ENCODE results near the gene NCF4. TPM values are rescaled to one million over a fixed set of nuclear protein-coding genes. Genes with fewer than 3 reads are reported as not detected.

NCF4 gene
- total RNA-seq (2013) = 185 TPM
- polyA plus RNA-seq (100 to 1,000 TPM; 206 to 249 (median 209) TPM), polyA minus RNA-seq (107 and 167 TPM in 2 replicates), total RNA-seq (18.2 to 90.7 (median 66.3) reads per million in 11 experiments)

DNA sequence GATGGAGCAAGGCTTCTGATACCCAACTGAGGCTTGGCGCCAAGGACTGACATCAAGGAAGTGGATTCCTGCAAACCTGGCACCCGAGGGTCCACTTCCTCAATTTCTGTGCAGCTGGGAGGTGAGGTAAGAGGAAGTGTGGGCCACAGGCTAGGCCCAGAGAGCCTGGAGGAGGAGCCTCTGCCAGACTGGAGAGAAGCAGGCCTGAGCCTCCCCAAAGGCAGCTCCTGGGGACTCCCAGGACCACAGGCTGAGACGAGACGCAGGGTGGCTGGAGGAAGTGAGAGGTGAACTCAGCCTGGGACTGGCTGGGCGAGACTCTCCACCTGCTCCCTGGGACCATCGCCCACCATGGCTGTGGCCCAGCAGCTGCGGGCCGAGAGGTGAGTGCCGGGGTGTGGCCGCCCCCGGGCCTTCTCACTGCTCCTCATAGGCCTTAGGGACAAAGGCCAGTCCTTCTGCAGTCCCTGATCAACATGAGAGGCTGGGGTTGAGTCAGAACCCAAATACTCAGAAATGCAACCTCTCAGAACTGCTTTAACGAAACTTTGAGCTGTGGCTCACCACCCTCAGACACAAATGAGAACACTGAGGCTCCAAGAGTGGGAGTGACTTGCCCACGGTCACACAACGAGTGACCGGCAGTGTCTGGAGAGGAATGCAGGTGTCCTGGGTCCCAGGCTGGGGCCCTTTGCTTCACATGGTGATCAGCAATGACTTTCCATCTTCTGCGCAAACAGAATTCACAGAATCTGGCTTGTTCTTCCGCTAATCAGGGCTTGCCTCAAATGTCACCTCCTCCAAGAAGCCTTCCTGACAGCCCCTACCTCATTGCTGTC, at the start of gene NCF4:
Gene NCF4 (plus strand): TSS at position 186 of the 839 bp plus-strand sequence. CDS start 166 bp downstream, at position 352.
- Mint-ChIP-seq H3K27ac (peak within 1 kb of the TSS; percentile 85 to 95 (median 90)), H3K9me3 (peaks cover 0 to 2% (median 0%) of the 10 kb centered on the region in 7 donors), H3K4me3 (peak within 1 kb of the TSS; percentile 72 to 87), H3K36me3 (peaks cover 24 to 26% of the 10 kb centered on the region in 2 donors), H3K27me3 (ENCODE audit: low read depth in 3 of 3) (peaks cover 0 to 6% (median 0%) of the 10 kb centered on the region in 3 donors), H3K4me1 (peaks cover 94% of the 10 kb centered on the region)
- peak within 1 kb of the TSS; percentile 86 for H3K9ac ChIP-seq (ENCODE audit: insufficient read depth, low read length, poor library complexity, severe bottlenecking)
- peaks cover 86 to 91% of the 10 kb centered on the region in 2 donors for H3K4me1 ChIP-seq (ENCODE audit: control insufficient read depth in 1 of 2, insufficient read depth in 2 of 2, low read length in 2 of 2)
- H3K36me3 ChIP-seq (replicated peaks in 1 of 2; ENCODE audit: control insufficient read depth in 1 of 2, insufficient read depth in 2 of 2, low read length in 2 of 2) = peaks cover 13 to 21% of the 10 kb centered on the region in 2 donors
- H3K27ac ChIP-seq (ENCODE audit: low read depth in 1 of 2, low read length in 2 of 2) = peak within 1 kb of the TSS; percentile 90 to 93
- intact Hi-C loops (cut with micrococcal nuclease) = loop anchor here in 1 of 2 donors (5.0 kb wide), 1 partner anchor 51 kb away; the partner anchor contains the start of gene CSF2RB
- H3K4me3 ChIP-seq (replicated peaks in 1 of 3; ENCODE audit: low read depth in 2 of 3, low read length in 3 of 3) = peak within 1 kb of the TSS; percentile 27 to 73 (median 53)
- H3K9me3 ChIP-seq (replicated peaks in 1 of 2; ENCODE audit: control insufficient read depth in 1 of 2, insufficient read depth in 1 of 2, low read length in 2 of 2) = no peaks in the 10 kb centered on the region
- peaks cover 36% of the 10 kb centered on the region for H4K20me1 ChIP-seq (ENCODE audit: insufficient read depth, low read length)
- H3K27me3 ChIP-seq (ENCODE audit: control insufficient read depth in 2 of 2, insufficient read depth in 2 of 2, low read length in 2 of 2) = no peaks in the 10 kb centered on the region
- DNase-seq = peak; percentile 95 to 98 (median 97)
- WGBS (ENCODE audit: insufficient coverage) = 14% methylated on average over 11 of the region's 17 CpGs
- TF ChIP-seq, protein P1, sequence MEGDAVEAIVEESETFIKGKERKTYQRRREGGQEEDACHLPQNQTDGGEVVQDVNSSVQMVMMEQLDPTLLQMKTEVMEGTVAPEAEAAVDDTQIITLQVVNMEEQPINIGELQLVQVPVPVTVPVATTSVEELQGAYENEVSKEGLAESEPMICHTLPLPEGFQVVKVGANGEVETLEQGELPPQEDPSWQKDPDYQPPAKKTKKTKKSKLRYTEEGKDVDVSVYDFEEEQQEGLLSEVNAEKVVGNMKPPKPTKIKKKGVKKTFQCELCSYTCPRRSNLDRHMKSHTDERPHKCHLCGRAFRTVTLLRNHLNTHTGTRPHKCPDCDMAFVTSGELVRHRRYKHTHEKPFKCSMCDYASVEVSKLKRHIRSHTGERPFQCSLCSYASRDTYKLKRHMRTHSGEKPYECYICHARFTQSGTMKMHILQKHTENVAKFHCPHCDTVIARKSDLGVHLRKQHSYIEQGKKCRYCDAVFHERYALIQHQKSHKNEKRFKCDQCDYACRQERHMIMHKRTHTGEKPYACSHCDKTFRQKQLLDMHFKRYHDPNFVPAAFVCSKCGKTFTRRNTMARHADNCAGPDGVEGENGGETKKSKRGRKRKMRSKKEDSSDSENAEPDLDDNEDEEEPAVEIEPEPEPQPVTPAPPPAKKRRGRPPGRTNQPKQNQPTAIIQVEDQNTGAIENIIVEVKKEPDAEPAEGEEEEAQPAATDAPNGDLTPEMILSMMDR (IDR thresholded peaks at IDR 0.05) = no peak
- H3K4me2 ChIP-seq (replicated peaks; ENCODE audit: extremely low read depth, low read length, poor library complexity, severe bottlenecking) = peak within 1 kb of the TSS; percentile 73
- peaks cover 35% of the 10 kb centered on the region for H3K79me2 ChIP-seq (ENCODE audit: insufficient read depth, low read length)
- H2AFZ ChIP-seq (ENCODE audit: insufficient read depth, low read depth, low read length, poor library complexity, severe bottlenecking) = peak within 1 kb of the TSS; percentile 59

DNA sequence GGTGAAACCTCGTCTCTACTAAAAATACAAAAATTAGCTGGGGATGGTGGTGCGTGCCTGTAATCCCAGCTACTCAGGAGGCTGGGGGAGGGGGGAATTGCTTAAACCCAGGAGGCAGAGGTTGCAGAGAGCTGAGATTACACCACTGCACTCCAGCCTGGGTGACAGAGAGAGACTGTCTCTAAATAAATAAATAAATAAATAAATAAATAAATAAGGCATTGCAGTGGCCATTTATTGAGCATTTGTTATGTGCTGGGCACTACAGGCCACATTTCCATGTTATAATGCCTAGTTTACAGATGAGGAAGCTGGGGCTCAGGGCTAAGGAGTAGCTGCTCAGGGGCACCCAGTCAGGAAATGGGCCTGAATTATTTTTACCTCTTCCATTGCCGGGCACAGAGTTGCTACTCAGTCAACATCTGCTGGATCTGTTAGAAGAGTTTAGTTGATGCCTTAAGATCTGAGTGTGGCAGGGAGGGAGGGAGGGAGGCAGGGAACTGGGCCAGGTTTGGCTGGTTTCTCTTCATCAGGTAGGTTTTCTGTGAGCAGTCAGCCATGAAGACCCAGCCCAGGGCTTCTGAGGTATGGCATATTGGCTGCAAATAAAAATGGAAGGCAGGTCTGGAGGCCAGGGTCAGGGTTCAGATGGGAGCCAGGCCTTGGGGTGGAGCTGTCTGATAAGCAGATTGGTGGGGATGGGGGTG, 49.6 kb upstream of the NCF4 start:
- H3K27me3 Mint-ChIP-seq (ENCODE audit: low read depth in 3 of 3) = peaks cover 45 to 54% (median 51%) of the 10 kb centered on the region in 3 donors
- H3K4me1 Mint-ChIP-seq = peaks cover 8% of the 10 kb centered on the region
- Histone ChIP-seq H3K9ac (ENCODE audit: insufficient read depth, low read length, poor library complexity, severe bottlenecking) (no peak overlapping the region), H3K4me2 (replicated peaks; ENCODE audit: extremely low read depth, low read length, poor library complexity, severe bottlenecking) (no peak overlapping the region), H3K79me2 (ENCODE audit: insufficient read depth, low read length) (no peaks in the 10 kb centered on the region), H2AFZ (ENCODE audit: insufficient read depth, low read depth, low read length, poor library complexity, severe bottlenecking) (no peak overlapping the region), H4K20me1 (ENCODE audit: insufficient read depth, low read length) (no peaks in the 10 kb centered on the region), H3K27me3 (ENCODE audit: control insufficient read depth in 2 of 2, insufficient read depth in 2 of 2, low read length in 2 of 2) (peaks cover 19 to 36% of the 10 kb centered on the region in 2 donors), H3K4me1 (ENCODE audit: control insufficient read depth in 1 of 2, insufficient read depth in 2 of 2, low read length in 2 of 2) (peaks cover 9 to 10% of the 10 kb centered on the region in 2 donors), H3K4me3 (replicated peaks in 1 of 3; ENCODE audit: low read depth in 2 of 3, low read length in 3 of 3) (no peak overlapping the region), H3K36me3 (replicated peaks in 1 of 2; ENCODE audit: control insufficient read depth in 1 of 2, insufficient read depth in 2 of 2, low read length in 2 of 2) (no peaks in the 10 kb centered on the region), H3K9me3 (replicated peaks in 1 of 2; ENCODE audit: control insufficient read depth in 1 of 2, insufficient read depth in 1 of 2, low read length in 2 of 2) (peaks cover 0 to 8% of the 10 kb centered on the region in 2 donors), H3K27ac (ENCODE audit: low read depth in 1 of 2, low read length in 2 of 2) (no peak overlapping the region)
- DNase-seq = no peak
- H3K36me3 Mint-ChIP-seq = no peaks in the 10 kb centered on the region
- H3K27ac Mint-ChIP-seq = no peak overlapping the region
- no peak overlapping the region for H3K4me3 Mint-ChIP-seq
- intact Hi-C loops (cut with micrococcal nuclease) = no loop called here
- peaks cover 0 to 2% (median 0%) of the 10 kb centered on the region in 7 donors for H3K9me3 Mint-ChIP-seq
- TF ChIP-seq, protein P1 (IDR thresholded peaks at IDR 0.05) = no peak
- no CpG with 5 or more reads among the region's 3 CpGs for WGBS (ENCODE audit: insufficient coverage)

Measured in CD14-positive monocyte (primary cell).